HepG2 (cell line): ENCODE data around the gene ARFGAP1. TPM values are rescaled to one million over a fixed set of nuclear protein-coding genes. Genes with fewer than 3 reads are reported as not detected.
A peak's percentile ranks its signal among the peaks of the same experiment; 100 is the strongest.

ENCODE experiments used
- CHCHD3 ChIP-seq: sonication (generic); formaldehyde crosslinking; IDR thresholded peaks from 2 replicates; pipeline ENCODE4 v1.8.0; 2022; ENCODE audit warnings: mild to moderate bottlenecking, missing genetic modification reagents, moderate library complexity
- HDAC6 ChIP-seq: fragments of 200-600 bp; sonication (generic); IDR thresholded peaks from 2 replicates; pipeline ENCODE4 v1.7.0; 2017; ENCODE audit warnings: mild to moderate bottlenecking, antibody characterized with exemption, low read length, low read depth
- JUNB ChIP-seq: sonication (generic); formaldehyde crosslinking; IDR thresholded peaks from 2 replicates; pipeline ENCODE4 v1.8.0; 2022; ENCODE audit warnings: missing genetic modification reagents, mild to moderate bottlenecking, borderline replicate concordance
- KAT2B ChIP-seq: fragments of 150-350 bp; IDR thresholded peaks from 2 replicates; pipeline ENCODE4 v1.6.1; 2014; ENCODE audit warnings: low read depth, low read length, borderline replicate concordance
- MIER3 ChIP-seq: IDR thresholded peaks from 2 replicates; pipeline ENCODE4 v1.6.1; 2016; ENCODE audit warnings: missing compliant biosample characterization, borderline replicate concordance
- MXD4 ChIP-seq: IDR thresholded peaks from 2 replicates; pipeline ENCODE4 v1.6.1; 2016; ENCODE audit warnings: mild to moderate bottlenecking, missing biosample characterization, missing genetic modification reagents
- RBFOX2 ChIP-seq: fragments of 200-400 bp; formaldehyde crosslinking; IDR thresholded peaks from 2 replicates; pipeline ENCODE4 v1.6.1; 2017; ENCODE audit warnings: low read depth, mild to moderate bottlenecking, low read length
- RBM39 ChIP-seq: fragments of 200-400 bp; formaldehyde crosslinking; IDR thresholded peaks from one replicate; pipeline ENCODE4 v1.6.1; 2018; ENCODE audit warnings: antibody characterized with exemption, mild to moderate bottlenecking, low read depth, low read length; ENCODE audit not compliant: poor library complexity, severe bottlenecking
- SNAPC2 ChIP-seq: sonication (generic); formaldehyde crosslinking; IDR thresholded peaks from 2 replicates; pipeline ENCODE4 v1.8.1; 2022; ENCODE audit warnings: mild to moderate bottlenecking, missing genetic modification reagents
- ZBTB46 ChIP-seq: sonication (generic); formaldehyde crosslinking; IDR thresholded peaks from 2 replicates; pipeline ENCODE4 v1.4.0; 2020; ENCODE audit warnings: mild to moderate bottlenecking, missing genetic modification reagents, borderline replicate concordance
- ZFY ChIP-seq: sonication (generic); formaldehyde crosslinking; IDR thresholded peaks from 2 replicates; pipeline ENCODE4 v1.4.0; 2020; ENCODE audit warnings: missing genetic modification reagents
- ZNF230 ChIP-seq: sonication (generic); formaldehyde crosslinking; IDR thresholded peaks from 2 replicates; pipeline ENCODE4 v1.4.0; 2020; ENCODE audit warnings: mild to moderate bottlenecking, missing genetic modification reagents
- ZNF263 ChIP-seq: sonication (generic); formaldehyde crosslinking; IDR thresholded peaks from 2 replicates; pipeline ENCODE4 v1.4.0; 2020; ENCODE audit warnings: missing genetic modification reagents
- ZNF350 ChIP-seq: sonication (generic); formaldehyde crosslinking; IDR thresholded peaks from 2 replicates; pipeline ENCODE4 v1.4.0; 2020; ENCODE audit warnings: mild to moderate bottlenecking, low read depth, missing genetic modification reagents, borderline replicate concordance
- ZNF362 ChIP-seq: sonication (generic); formaldehyde crosslinking; IDR thresholded peaks from 2 replicates; pipeline ENCODE4 v1.4.0; 2020; ENCODE audit warnings: missing genetic modification reagents, mild to moderate bottlenecking, borderline replicate concordance
- ZNF468 ChIP-seq: sonication (generic); formaldehyde crosslinking; IDR thresholded peaks from 2 replicates; pipeline ENCODE4 v1.8.0; 2022; ENCODE audit warnings: mild to moderate bottlenecking, moderate library complexity, missing genetic modification reagents
- ZNF552 ChIP-seq: sonication (generic); formaldehyde crosslinking; IDR thresholded peaks from 2 replicates; pipeline ENCODE4 v1.9.0; 2022; ENCODE audit warnings: missing genetic modification reagents, mild to moderate bottlenecking, borderline replicate concordance
- ZNF775 ChIP-seq: sonication (generic); formaldehyde crosslinking; IDR thresholded peaks from 2 replicates; pipeline ENCODE4 v1.4.0; 2020; ENCODE audit warnings: missing genetic modification reagents, mild to moderate bottlenecking, moderate library complexity, borderline replicate concordance
- ZNF788 ChIP-seq: sonication (generic); formaldehyde crosslinking; IDR thresholded peaks from 2 replicates; pipeline ENCODE4 v1.5.0; 2020; ENCODE audit warnings: mild to moderate bottlenecking, missing genetic modification reagents, borderline replicate concordance
- ZSCAN31 ChIP-seq: sonication (generic); formaldehyde crosslinking; IDR thresholded peaks from 2 replicates; pipeline ENCODE4 v1.5.0; 2020; ENCODE audit warnings: low read depth, mild to moderate bottlenecking, missing genetic modification reagents
- polyA plus RNA-seq, 8 experiments: library from polyadenylated mRNA; depleted of rRNA in 3 of 8; stranded (reverse) in 7 of 8; unstranded in 1 of 8; fragments of >200 nt; fragmentation: Illumina TruSeq in 4 of 8; extraction: Trizol in 4 of 8; gene quantifications; 2 replicates each; pipeline versions ENCODE4 v1.2.1 to v1.2.3, GENCODE V29; 2011 to 2016; ENCODE audit warnings: low read depth in 4 of 8, missing spikeins in 1 of 8, mixed read lengths in 1 of 8; ENCODE audit not compliant: insufficient read depth in 1 of 8
- total RNA-seq, 5 experiments: library from RNA; depleted of rRNA; stranded (reverse); fragments of >200 nt; fragmentation: Illumina TruSeq; extraction: Trizol; gene quantifications; 2 replicates each; pipeline ENCODE4 v1.2.3, GENCODE V29; 2016; ENCODE audit warnings: low read depth in 1 of 5
- TF ChIP-seq, protein P1 (sequence below): sonication (generic); formaldehyde crosslinking; IDR thresholded peaks from 2 replicates; pipeline ENCODE4 v1.8.1; 2023; ENCODE audit warnings: mild to moderate bottlenecking, missing genetic modification reagents, borderline replicate concordance
- TF ChIP-seq, protein P2 (sequence below): sonication (generic); formaldehyde crosslinking; IDR thresholded peaks from 2 replicates; pipeline ENCODE4 v1.4.0; 2020; ENCODE audit warnings: low read depth, mild to moderate bottlenecking, missing genetic modification reagents
- TF ChIP-seq, protein P3 (sequence below): sonication (generic); formaldehyde crosslinking; IDR thresholded peaks from 2 replicates; pipeline ENCODE4 v1.4.0; 2020; ENCODE audit warnings: missing genetic modification reagents

ARFGAP1 gene
- total and polyA plus RNA-seq, 2 of the 13 experiments (the other 11 are each of a cell fraction or from before 2014, with no cell fraction given), result 132 TPM

GRCh38 chr20:63290677-63291472 is 18.3 kb downstream of the ARFGAP1 start (continued):
- TF ChIP-seq ZNF263 (CRISPR knock-in tag), result peak; percentile 36; the same call in 1 of the 2 replicates
- TF ChIP-seq ZNF788 (CRISPR knock-in tag), result 0 out of 2 replicates have a peak, but pooled peaks have one; percentile 13
- no peak for TF ChIP-seq HDAC6
- no peak for TF ChIP-seq ZNF775
- no peak for TF ChIP-seq ZNF230 (CRISPR knock-in tag)
- no peak; the same call in 1 of the 2 replicates for TF ChIP-seq ZFY (CRISPR knock-in tag)
- TF ChIP-seq ZNF552 (CRISPR knock-in tag), result no peak; the same call in 1 of the 2 replicates
- 0 out of 2 replicates have a peak, but pooled peaks have one; percentile 44 for TF ChIP-seq MIER3 (CRISPR knock-in tag)
- TF ChIP-seq SNAPC2 (CRISPR knock-in tag), result no peak
- peak; percentile 62; the same call in 1 of the 2 replicates for TF ChIP-seq ZSCAN31 (CRISPR knock-in tag)
- TF ChIP-seq RBFOX2, result peak; percentile 33; the same call in 1 of the 2 replicates
- peak; percentile 40; the same call in 1 of the 2 replicates for TF ChIP-seq MXD4 (CRISPR knock-in tag)
- no peak for TF ChIP-seq ZNF468 (CRISPR knock-in tag)
- TF ChIP-seq, protein P1, sequence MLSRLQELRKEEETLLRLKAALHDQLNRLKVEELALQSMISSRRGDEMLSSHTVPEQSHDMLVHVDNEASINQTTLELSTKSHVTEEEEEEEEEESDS (CRISPR knock-in tag), result no peak
- TF ChIP-seq, protein P2, sequence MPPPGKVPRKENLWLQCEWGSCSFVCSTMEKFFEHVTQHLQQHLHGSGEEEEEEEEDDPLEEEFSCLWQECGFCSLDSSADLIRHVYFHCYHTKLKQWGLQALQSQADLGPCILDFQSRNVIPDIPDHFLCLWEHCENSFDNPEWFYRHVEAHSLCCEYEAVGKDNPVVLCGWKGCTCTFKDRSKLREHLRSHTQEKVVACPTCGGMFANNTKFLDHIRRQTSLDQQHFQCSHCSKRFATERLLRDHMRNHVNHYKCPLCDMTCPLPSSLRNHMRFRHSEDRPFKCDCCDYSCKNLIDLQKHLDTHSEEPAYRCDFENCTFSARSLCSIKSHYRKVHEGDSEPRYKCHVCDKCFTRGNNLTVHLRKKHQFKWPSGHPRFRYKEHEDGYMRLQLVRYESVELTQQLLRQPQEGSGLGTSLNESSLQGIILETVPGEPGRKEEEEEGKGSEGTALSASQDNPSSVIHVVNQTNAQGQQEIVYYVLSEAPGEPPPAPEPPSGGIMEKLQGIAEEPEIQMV (CRISPR knock-in tag), result no peak
- TF ChIP-seq ZBTB46 (CRISPR knock-in tag), result no peak
- peak; percentile 11 for TF ChIP-seq RBM39
- peak; percentile 49; the same call in 1 of the 2 replicates for TF ChIP-seq CHCHD3 (CRISPR knock-in tag)
- TF ChIP-seq ZNF350 (CRISPR knock-in tag), result peak; percentile 64; the same call in 1 of the 2 replicates
- TF ChIP-seq, protein P3, sequence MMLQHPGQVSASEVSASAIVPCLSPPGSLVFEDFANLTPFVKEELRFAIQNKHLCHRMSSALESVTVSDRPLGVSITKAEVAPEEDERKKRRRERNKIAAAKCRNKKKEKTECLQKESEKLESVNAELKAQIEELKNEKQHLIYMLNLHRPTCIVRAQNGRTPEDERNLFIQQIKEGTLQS (CRISPR knock-in tag), result no peak
- TF ChIP-seq ZNF362, result no peak
- no peak for TF ChIP-seq KAT2B
- no peak for TF ChIP-seq JUNB
